WTC11 (cell line): ENCODE measurements around the gene CBX7.

ENCODE experiments used
- ATF3 ChIP-seq: sonication (generic); formaldehyde crosslinking; conservative IDR thresholded peaks from 2 replicates; pipeline ENCODE4 v1.8.1; 2022; ENCODE audit warnings: mild to moderate bottlenecking, missing genetic modification reagents
- ATF6 ChIP-seq: sonication (generic); formaldehyde crosslinking; IDR thresholded peaks from 2 replicates; pipeline ENCODE4 v1.8.1; 2023; ENCODE audit warnings: mild to moderate bottlenecking, missing genetic modification reagents
- CBFB ChIP-seq: sonication (generic); formaldehyde crosslinking; IDR thresholded peaks from 2 replicates; pipeline ENCODE4 v1.8.1; 2022; ENCODE audit warnings: mild to moderate bottlenecking, low read depth, missing genetic modification reagents
- FOXK1 ChIP-seq: sonication (generic); formaldehyde crosslinking; IDR thresholded peaks from 2 replicates; pipeline ENCODE4 v1.8.0; 2022; ENCODE audit warnings: mild to moderate bottlenecking, moderate library complexity, missing genetic modification reagents
- IRF2 ChIP-seq: sonication (generic); formaldehyde crosslinking; IDR thresholded peaks from 2 replicates; pipeline ENCODE4 v1.8.0; 2022; ENCODE audit warnings: low read depth, missing genetic modification reagents, borderline replicate concordance
- MAX ChIP-seq: sonication (generic); formaldehyde crosslinking; IDR thresholded peaks from 2 replicates; pipeline ENCODE4 v1.8.0; 2022; ENCODE audit warnings: mild to moderate bottlenecking, missing genetic modification reagents
- OVOL2 ChIP-seq: fragments of 250-450 bp; sonication (Bioruptor Pico); IDR thresholded peaks from 2 replicates; pipeline ENCODE4 v1.9.0; 2021; ENCODE audit warnings: mild to moderate bottlenecking, borderline replicate concordance
- TEAD4 ChIP-seq: sonication (generic); formaldehyde crosslinking; IDR thresholded peaks from 2 replicates; pipeline ENCODE4 v1.8.0; 2022; ENCODE audit warnings: mild to moderate bottlenecking, missing genetic modification reagents
- ZNF263 ChIP-seq: sonication (generic); formaldehyde crosslinking; IDR thresholded peaks from 2 replicates; pipeline ENCODE4 v1.8.1; 2022; ENCODE audit warnings: low read depth, mild to moderate bottlenecking, moderate library complexity, missing genetic modification reagents
- TF ChIP-seq, protein P1 (sequence below): fragments of 250-450 bp; sonication (Bioruptor Pico); conservative IDR thresholded peaks from 2 replicates; pipeline ENCODE4 v1.9.0; 2021; ENCODE audit warnings: mild to moderate bottlenecking
- TF ChIP-seq, protein P2 (sequence below): fragments of 200-600 bp; IDR thresholded peaks from 2 replicates; pipeline ENCODE4 v1.8.0; 2022; ENCODE audit warnings: antibody characterized with exemption

DNA sequence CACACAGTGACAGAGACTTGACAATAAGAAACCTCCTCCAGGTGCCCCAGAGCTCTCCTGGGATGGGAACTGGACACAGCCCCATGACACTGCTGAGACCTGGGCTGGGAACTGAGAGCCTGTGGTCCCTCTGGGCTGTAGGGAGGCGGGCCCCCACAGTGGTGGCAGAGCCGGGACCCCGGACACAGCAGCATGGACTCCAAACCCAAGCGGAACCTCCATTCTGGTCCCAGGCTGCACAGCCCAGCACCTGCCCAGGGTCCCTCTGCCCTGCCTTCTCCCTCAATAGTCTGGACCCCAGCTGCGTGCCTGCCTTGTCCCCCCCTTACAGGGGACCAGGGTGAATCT, 63.8 kb downstream of the CBX7 start:
- TF ChIP-seq CBFB (CRISPR knock-in tag) (no peak), ATF6 (CRISPR knock-in tag) (no peak), TEAD4 (CRISPR knock-in tag) (no peak), MAX (CRISPR knock-in tag) (no peak), OVOL2 (CRISPR knock-in tag) (no peak), ATF3 (CRISPR knock-in tag) (no peak), IRF2 (CRISPR knock-in tag) (no peak), ZNF263 (CRISPR knock-in tag) (no peak), FOXK1 (CRISPR knock-in tag) (no peak)
- TF ChIP-seq, protein P1, sequence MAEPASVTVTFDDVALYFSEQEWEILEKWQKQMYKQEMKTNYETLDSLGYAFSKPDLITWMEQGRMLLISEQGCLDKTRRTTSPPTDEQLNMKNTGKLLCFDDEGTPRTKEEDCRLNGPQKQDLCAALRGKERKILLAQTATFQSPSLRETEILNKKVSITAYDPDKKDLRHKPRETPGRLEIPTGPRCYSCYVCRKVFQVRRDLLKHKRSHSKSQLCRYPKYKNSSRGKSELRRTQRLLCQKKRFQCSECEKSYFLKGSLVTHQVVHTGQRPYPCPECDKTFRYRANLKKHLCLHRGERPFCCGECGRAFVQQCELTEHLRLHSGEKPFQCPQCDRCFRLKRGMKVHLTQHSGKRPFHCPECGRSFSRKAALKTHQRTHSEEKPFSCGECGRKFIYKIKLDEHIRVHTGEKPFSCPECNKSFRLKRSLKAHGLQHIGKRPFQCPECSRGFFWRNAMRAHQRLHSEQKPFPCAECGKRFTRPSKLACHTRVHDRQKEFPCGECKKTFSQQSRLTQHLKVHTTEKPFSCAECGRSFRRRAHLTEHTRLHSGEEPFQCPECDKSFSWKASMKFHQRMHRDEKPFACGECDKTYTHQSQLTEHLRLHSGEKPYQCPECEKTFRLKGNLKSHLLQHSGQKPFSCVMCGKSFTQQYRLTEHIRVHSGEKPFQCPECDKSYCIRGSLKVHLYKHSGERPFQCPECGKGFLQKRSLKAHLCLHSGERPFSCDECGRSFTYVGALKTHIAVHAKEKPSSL (CRISPR knock-in tag): no peak
- TF ChIP-seq, protein P2, sequence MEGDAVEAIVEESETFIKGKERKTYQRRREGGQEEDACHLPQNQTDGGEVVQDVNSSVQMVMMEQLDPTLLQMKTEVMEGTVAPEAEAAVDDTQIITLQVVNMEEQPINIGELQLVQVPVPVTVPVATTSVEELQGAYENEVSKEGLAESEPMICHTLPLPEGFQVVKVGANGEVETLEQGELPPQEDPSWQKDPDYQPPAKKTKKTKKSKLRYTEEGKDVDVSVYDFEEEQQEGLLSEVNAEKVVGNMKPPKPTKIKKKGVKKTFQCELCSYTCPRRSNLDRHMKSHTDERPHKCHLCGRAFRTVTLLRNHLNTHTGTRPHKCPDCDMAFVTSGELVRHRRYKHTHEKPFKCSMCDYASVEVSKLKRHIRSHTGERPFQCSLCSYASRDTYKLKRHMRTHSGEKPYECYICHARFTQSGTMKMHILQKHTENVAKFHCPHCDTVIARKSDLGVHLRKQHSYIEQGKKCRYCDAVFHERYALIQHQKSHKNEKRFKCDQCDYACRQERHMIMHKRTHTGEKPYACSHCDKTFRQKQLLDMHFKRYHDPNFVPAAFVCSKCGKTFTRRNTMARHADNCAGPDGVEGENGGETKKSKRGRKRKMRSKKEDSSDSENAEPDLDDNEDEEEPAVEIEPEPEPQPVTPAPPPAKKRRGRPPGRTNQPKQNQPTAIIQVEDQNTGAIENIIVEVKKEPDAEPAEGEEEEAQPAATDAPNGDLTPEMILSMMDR: no peak
